Measurements from ENCODE around the gene ARHGEF17. TPM values are rescaled to one million over a fixed set of nuclear protein-coding genes. Genes with fewer than 3 reads are reported as not detected.

The ARHGEF17 gene
- total and polyA plus RNA-seq, 3 donors from 2014 or later = 29.4 to 58.5 (median 50.1) TPM

GRCh38 chr11:73401924-73402833 is 94.1 kb downstream of the ARHGEF17 start:
- DNase-seq = no peak

GRCh38 chr11:73402834-73403185 is 94.7 kb downstream of the ARHGEF17 start:
- no peak for DNase-seq
- Histone ChIP-seq H3K4me1 (no peaks in the 10 kb centered on the region), H3K27ac (no peak overlapping the region), H3K27me3 (no peaks in the 10 kb centered on the region), H3K9me3 (no peaks in the 10 kb centered on the region), H3K36me3 (ENCODE audit: low read depth, missing control alignments) (no peaks in the 10 kb centered on the region), H3K4me3 (no peak overlapping the region)
- WGBS, 2 donors = 82 to 83% methylated on average over 1 of the region's 1 CpG
- TF ChIP-seq POLR2A (IDR thresholded peaks at IDR 0.05) (no peak), CTCF (IDR thresholded peaks at IDR 0.05) (no peak)
- intact Hi-C loops (cut with DNase I; ENCODE audit: low total_unique reads) = no loop called here

More at GRCh38 chr11:73401924-73402833, 94.1 kb downstream of the ARHGEF17 start:
- no peak for TF ChIP-seq POLR2A (IDR thresholded peaks at IDR 0.05)
- no peak for TF ChIP-seq CTCF (IDR thresholded peaks at IDR 0.05)
- no peaks in the 10 kb centered on the region for H3K4me1 ChIP-seq
- no peaks in the 10 kb centered on the region for H3K27me3 ChIP-seq
- H3K36me3 ChIP-seq (ENCODE audit: low read depth, missing control alignments) = no peaks in the 10 kb centered on the region
- intact Hi-C loops (cut with DNase I; ENCODE audit: low total_unique reads) = no loop called here
- WGBS, 2 donors = 88 to 94% methylated on average over 13 to 15 of the region's 15 CpGs
- H3K4me3 ChIP-seq = no peak overlapping the region
- no peaks in the 10 kb centered on the region for H3K9me3 ChIP-seq
- no peak overlapping the region for H3K27ac ChIP-seq

- Histone ChIP-seq H3K27me3 (no peaks in the 10 kb centered on the region), H3K36me3 (ENCODE audit: low read depth, missing control alignments) (no peaks in the 10 kb centered on the region), H3K27ac (no peak overlapping the region), H3K9me3 (no peaks in the 10 kb centered on the region), H3K4me1 (no peaks in the 10 kb centered on the region), H3K4me3 (no peak overlapping the region)
- WGBS, 2 donors = 84 to 86% methylated on average over 5 of the region's 5 CpGs
- DNase-seq = no peak
- intact Hi-C loops (cut with DNase I; ENCODE audit: low total_unique reads) = no loop called here
- TF ChIP-seq CTCF (IDR thresholded peaks at IDR 0.05) (no peak), POLR2A (IDR thresholded peaks at IDR 0.05) (no peak)
These were observed 95.5 kb downstream of the ARHGEF17 start for GRCh38 chr11:73403541-73403940.

- intact Hi-C loops (cut with DNase I; ENCODE audit: low total_unique reads) = no loop called here
- H3K4me3 ChIP-seq = no peak overlapping the region
- no peaks in the 10 kb centered on the region for H3K36me3 ChIP-seq (ENCODE audit: low read depth, missing control alignments)
- DNase-seq = peak; percentile 84
- WGBS, 2 donors = 33 to 42% methylated on average over 4 of the region's 4 CpGs
- no peaks in the 10 kb centered on the region for H3K4me1 ChIP-seq
- TF ChIP-seq POLR2A (IDR thresholded peaks at IDR 0.05) = no peak
- TF ChIP-seq CTCF (IDR thresholded peaks at IDR 0.05) = peak; percentile 60 to 71 (median 65)
- no peaks in the 10 kb centered on the region for H3K9me3 ChIP-seq
- no peaks in the 10 kb centered on the region for H3K27me3 ChIP-seq
- H3K27ac ChIP-seq = no peak overlapping the region
These were observed 96.0 kb downstream of the ARHGEF17 start for GRCh38 chr11:73404048-73404447.

Measured in testis (tissue), 3 donors.